GM19099 (cell line): ENCODE results near the gene WT1.

Source experiments
- POLR2A ChIP-seq: IDR thresholded peaks from 3 replicates; pipeline ENCODE4 v1.6.1; 2011; ENCODE audit warnings: low read depth; ENCODE audit not compliant: insufficient read length; ENCODE audit errors: extremely low read depth

Gene WT1

GRCh38 chr11:32416301-32416700 is 19.0 kb downstream of the WT1 start:
- no peak for TF ChIP-seq POLR2A

DNA sequence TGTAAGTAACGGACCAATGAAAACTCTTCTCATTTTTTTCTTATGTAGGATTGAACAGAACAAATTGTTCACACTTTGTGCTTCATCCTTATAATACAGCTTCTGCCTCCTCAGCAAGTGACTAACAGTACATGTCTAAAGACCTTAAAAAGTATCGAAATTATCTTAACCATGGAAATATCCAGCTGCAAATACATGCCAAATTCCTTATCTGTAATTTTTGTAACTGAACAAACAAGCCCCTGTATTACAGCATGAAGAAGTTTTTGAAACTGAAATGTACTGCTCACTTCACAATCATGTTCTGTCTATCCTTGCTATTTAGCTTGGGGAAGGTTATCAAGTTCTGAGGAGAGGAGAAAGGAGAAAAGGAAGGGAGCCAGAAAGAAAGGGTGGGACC is 20.4 kb downstream of the WT1 start:
- TF ChIP-seq POLR2A = no peak

GRCh38 chr11:32411942-32412615 is 23.3 kb downstream of the WT1 start:
- no peak for TF ChIP-seq POLR2A

DNA sequence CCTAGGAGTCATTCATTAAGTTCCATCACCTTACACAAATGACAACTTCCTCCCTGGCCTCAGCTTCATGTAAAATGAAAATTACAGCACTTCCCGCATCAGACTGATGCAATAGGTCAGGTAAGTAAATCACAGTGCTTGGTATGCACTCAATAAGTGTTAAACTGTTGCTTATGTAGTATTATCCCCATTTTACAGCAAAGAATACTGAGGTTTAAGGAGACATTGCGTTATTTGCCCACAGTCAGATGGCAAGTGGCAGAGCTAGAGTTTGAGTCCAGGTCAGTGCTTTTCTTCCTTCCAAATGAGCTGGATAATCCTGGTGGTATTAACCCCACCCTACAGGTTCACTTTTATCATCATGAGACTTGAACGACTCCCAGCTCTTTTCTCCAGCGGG is 29.7 kb downstream of the WT1 start:
- TF ChIP-seq POLR2A = no peak

- TF ChIP-seq POLR2A = no peak
Measured at GRCh38 chr11:32402836-32403235, 32.5 kb downstream of the WT1 start.

DNA sequence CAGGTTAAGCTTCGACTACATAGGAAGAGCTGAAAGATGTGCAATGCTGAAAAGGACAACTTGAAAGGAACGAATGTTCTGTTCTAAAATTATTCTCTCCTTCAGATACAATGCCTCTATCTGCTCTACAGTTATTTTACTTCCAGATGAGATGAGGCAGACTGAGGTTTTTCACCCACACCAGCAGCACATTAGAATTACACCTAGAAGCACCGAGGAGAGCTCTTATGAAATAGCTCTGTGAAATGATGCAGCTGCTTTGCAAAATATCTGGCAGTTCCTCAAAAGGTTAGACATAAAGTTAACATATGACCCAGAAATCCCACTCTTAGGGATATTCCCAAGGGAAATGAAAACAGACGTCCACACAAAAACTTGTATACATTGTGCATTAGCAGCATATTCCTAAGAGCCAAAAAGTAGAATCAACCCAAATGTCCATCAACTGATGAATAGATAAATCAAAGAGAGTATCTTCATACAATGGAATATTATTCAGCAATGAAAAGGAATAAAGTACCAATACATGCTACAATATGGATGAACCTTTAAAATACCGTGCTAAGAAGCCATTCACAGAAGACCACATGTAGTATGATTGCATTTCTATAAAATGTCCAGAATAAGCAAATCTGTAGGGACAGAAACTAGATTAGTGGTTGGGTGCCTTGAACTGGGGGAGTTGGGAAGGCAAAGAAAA is 34.5 kb downstream of the WT1 start:
- TF ChIP-seq POLR2A = no peak

GRCh38 chr11:32400196-32400595 is 35.1 kb downstream of the WT1 start:
- TF ChIP-seq POLR2A = no peak

DNA sequence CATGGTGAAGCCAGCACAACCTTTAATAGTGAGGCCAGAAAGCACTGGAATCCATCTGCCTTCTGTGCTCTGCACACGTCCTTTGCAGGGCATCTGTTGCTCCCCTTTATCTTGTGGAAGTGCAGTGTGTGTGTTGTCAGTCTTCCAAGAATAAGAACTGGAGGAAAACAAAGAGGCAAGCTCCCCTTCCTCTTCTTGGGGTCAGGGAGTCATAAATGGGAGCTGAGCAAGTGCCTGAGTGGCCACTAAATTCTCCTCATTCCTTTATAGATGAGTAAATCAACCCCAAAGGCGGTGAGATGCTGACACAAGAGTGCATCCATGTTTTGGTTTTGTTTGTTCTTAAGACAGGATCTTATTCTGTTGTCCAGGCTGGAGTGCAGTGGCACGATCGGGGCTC is 38.3 kb downstream of the WT1 start:
- TF ChIP-seq POLR2A = no peak

- no peak for TF ChIP-seq POLR2A
Measured at GRCh38 chr11:32396331-32396730, 39.0 kb downstream of the WT1 start.

- no peak for TF ChIP-seq POLR2A
Measured at GRCh38 chr11:32395127-32395526, 40.2 kb downstream of the WT1 start.

GRCh38 chr11:32392840-32393239 is 42.5 kb downstream of the WT1 start:
- TF ChIP-seq POLR2A = no peak

GRCh38 chr11:32391956-32392553 is 43.3 kb downstream of the WT1 start:
- no peak for TF ChIP-seq POLR2A

DNA sequence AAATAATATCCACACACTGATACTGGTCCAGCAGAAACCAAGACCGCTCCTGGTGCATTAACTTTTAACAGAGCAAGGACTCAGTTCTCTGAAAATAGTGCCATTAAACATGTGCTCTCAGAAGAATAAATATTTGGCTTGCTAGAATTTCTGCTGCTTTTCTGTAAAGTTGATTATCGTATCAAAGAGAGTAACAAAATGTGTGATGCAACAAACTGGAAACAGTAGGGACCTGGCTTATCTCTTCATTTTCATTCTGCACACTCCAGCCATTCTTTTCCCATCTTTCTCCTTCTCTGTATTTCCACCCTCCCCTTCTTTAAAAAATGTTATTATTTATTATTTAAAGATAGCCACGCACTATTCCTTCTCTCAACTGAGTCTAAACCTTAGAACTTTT is 43.9 kb downstream of the WT1 start:
- TF ChIP-seq POLR2A = no peak

GRCh38 chr11:32390712-32391111 is 44.6 kb downstream of the WT1 start:
- no peak for TF ChIP-seq POLR2A

DNA sequence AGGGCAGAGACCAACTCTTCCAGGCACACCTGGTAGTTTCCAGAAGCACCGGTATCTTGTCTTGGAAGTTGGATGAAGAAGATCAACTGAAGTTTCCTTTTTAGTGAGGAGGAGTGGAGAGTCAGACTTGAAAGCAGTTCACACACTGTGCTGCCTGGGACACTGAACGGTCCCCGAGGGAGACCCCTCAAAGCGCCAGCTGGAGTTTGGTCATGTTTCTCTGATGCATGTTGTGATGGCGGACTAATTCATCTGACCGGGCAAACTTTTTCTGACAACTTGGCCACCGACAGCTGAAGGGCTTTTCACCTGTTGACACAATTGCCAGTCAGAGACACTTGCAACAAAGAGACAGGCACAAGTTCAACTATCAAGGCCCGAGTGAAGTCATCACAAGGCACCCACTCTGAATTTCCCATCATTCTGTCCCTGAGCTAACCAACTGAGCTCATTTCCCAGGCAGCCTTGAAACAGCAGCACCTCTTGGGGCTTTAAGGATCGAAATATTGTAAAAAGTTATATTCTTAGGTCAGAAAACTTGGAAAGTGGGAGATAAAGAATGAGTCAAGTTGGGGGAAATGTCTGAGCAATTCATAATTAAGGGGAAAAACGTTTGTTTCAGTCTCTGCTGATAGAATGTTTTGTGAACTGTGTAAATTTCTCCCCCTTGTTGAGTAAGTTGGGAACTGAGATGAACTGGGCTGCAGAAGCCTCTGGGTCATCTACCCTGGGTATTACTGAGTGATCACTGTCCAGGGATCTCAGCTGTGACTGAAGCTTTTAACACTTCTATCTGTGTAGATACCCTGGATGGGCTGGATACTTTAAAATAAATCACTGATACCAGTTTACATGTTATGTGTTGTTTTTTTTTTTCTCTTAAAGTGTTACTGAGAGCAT is 46.2 kb downstream of the WT1 start:
- no peak for TF ChIP-seq POLR2A
